SK-N-SH (cell line): ENCODE results near the gene DRD4. TPM values are rescaled to one million over a fixed set of nuclear protein-coding genes. Genes with fewer than 3 reads are reported as not detected.
"Not testable (repeated sequence)": the region's sequence is repeated elsewhere in the genome, so short reads cannot be mapped to it uniquely, and the experiment has no call there.

Experiments used
- CTCF ChIA-PET: fragments of 300-600, 350-600 bp; formaldehyde crosslinking; extraction: SDS; loops from one replicate; lab custom pipeline; 2021; lab: Yijun Ruan, JAX
- POLR2A ChIA-PET: fragments of 350-600 bp; sonication (Branson Sonifier 250); formaldehyde crosslinking; extraction: SDS; loops from one replicate; lab custom pipeline; 2020; ENCODE audit warnings: antibody characterized with exemption, inconsistent platforms; lab: Yijun Ruan, JAX
- DNase-seq: peaks from one replicate; pipeline ENCODE4 v3.0.0; 2012
- H2AFZ ChIP-seq: fragments of 200-600 bp; sonication (generic); 2 replicates; pipeline ENCODE4 v1.8.1; 2016; ENCODE audit warnings: antibody characterized with exemption, mild to moderate bottlenecking, low read depth
- H3F3A ChIP-seq: fragments of 200-600 bp; sonication (generic); replicated peaks from 2 replicates; pipeline ENCODE3; 2016; ENCODE audit warnings: antibody characterized with exemption, mild to moderate bottlenecking; ENCODE audit not compliant: insufficient read depth
- H3K27ac ChIP-seq, 2 experiments: fragments of 200-500 bp in 1 of 2; fragments of 200-600 bp in 1 of 2; sonication (Bioruptor generic) in 1 of 2; sonication (generic), shearing (Covaris generic) in 1 of 2; 2 replicates each; pipeline versions ENCODE4 v1.5.1 to v1.6.1; 2014 to 2016; ENCODE audit warnings: low read depth in 2 of 2, inconsistent platforms in 1 of 2, low read length in 1 of 2, mild to moderate bottlenecking in 1 of 2, mixed read lengths in 1 of 2
- H3K27me3 ChIP-seq: fragments of 200-600 bp; sonication (generic), shearing (Covaris generic); 2 replicates; pipeline ENCODE4 v1.6.1; 2016; ENCODE audit warnings: mixed run types; ENCODE audit not compliant: insufficient read depth
- H3K36me3 ChIP-seq, 2 experiments: fragments of 200-500 bp in 1 of 2; fragments of 200-600 bp in 1 of 2; sonication (Bioruptor generic) in 1 of 2; sonication (generic) in 1 of 2; replicated peaks in 1 of 2; 2 replicates each; pipeline versions ENCODE3 to v1.5.1; 2014 to 2016; ENCODE audit warnings: low read length in 1 of 2, mild to moderate bottlenecking in 1 of 2; ENCODE audit not compliant: insufficient read depth in 2 of 2, control insufficient read depth in 1 of 2
- H3K4me1 ChIP-seq, 2 experiments: fragments of 200-500 bp in 1 of 2; fragments of 200-600 bp in 1 of 2; sonication (Bioruptor generic) in 1 of 2; sonication (generic), shearing (Covaris generic) in 1 of 2; 2 replicates each; pipeline versions ENCODE4 v1.5.1 to v1.6.1; 2014 to 2016; ENCODE audit warnings: low read depth in 1 of 2, low read length in 1 of 2, mixed run types in 1 of 2; ENCODE audit not compliant: insufficient read depth in 2 of 2, control insufficient read depth in 1 of 2
- H3K4me2 ChIP-seq: fragments of 200-600 bp; sonication (generic), shearing (Covaris generic); 2 replicates; pipeline ENCODE4 v1.6.1; 2017; ENCODE audit warnings: mixed run types
- H3K4me3 ChIP-seq, 2 experiments: fragments of 200-500 bp in 1 of 2; fragments of 200-600 bp in 1 of 2; sonication (Bioruptor generic) in 1 of 2; sonication (generic), shearing (Covaris generic) in 1 of 2; 2 replicates each; pipeline versions ENCODE4 v1.5.1 to v1.8.1; 2014 to 2016; ENCODE audit warnings: low read depth in 2 of 2, inconsistent platforms in 1 of 2, low read length in 1 of 2, mild to moderate bottlenecking in 1 of 2, mixed read lengths in 1 of 2, moderate library complexity in 1 of 2
- H3K79me2 ChIP-seq: fragments of 200-600 bp; sonication (generic); 2 replicates; pipeline ENCODE4 v1.8.1; 2017; ENCODE audit warnings: mild to moderate bottlenecking; ENCODE audit not compliant: insufficient read depth
- H3K9ac ChIP-seq: fragments of 200-600 bp; sonication (generic); 2 replicates; pipeline ENCODE4 v1.6.1; 2017; ENCODE audit warnings: mixed run types
- H3K9me2 ChIP-seq: fragments of 200-600 bp; sonication (generic); 2 replicates; pipeline ENCODE4 v1.6.1; 2017; ENCODE audit warnings: mixed run types
- H3K9me3 ChIP-seq: fragments of 200-600 bp; sonication (generic); 2 replicates; pipeline ENCODE4 v1.6.1; 2017; ENCODE audit warnings: mixed run types, mild to moderate bottlenecking, moderate library complexity
- H4K20me1 ChIP-seq: fragments of 200-600 bp; sonication (generic); 2 replicates; pipeline ENCODE4 v1.6.1; 2017; ENCODE audit warnings: mild to moderate bottlenecking, mixed run types; ENCODE audit not compliant: insufficient read depth
- ELF1 ChIP-seq: IDR thresholded peaks from 2 replicates; pipeline ENCODE4 v1.4.0; 2012
- EP300 ChIP-seq, 2 experiments: IDR thresholded peaks; 2 replicates each; pipeline versions ENCODE4 v1.4.0 to v1.6.1; 2012; ENCODE audit warnings: borderline replicate concordance in 1 of 2, low read depth in 1 of 2, low read length in 1 of 2
- EZH2phosphoT487 ChIP-seq: fragments of 200-600 bp; sonication (generic); IDR thresholded peaks from 2 replicates; pipeline ENCODE4 v1.6.1; 2017; ENCODE audit warnings: low read depth, mixed run types, mild to moderate bottlenecking, antibody characterized with exemption, moderate library complexity, borderline replicate concordance
- FOSL2 ChIP-seq: IDR thresholded peaks from 2 replicates; pipeline ENCODE4 v1.4.0; 2012; ENCODE audit warnings: low read depth, mild to moderate bottlenecking, moderate library complexity, borderline replicate concordance
- MAX ChIP-seq: IDR thresholded peaks from 2 replicates; pipeline ENCODE4 v1.4.0; 2012; ENCODE audit warnings: low read depth
- MXI1 ChIP-seq: IDR thresholded peaks from 2 replicates; pipeline ENCODE4 v1.6.1; 2012; ENCODE audit warnings: mild to moderate bottlenecking, low read depth, low read length, improper control_type of control experiment
- POLR2AphosphoS5 ChIP-seq: IDR thresholded peaks from 2 replicates; pipeline ENCODE4 v1.6.1; 2012; ENCODE audit warnings: low read depth, low read length
- RAD21 ChIP-seq: IDR thresholded peaks from 2 replicates; pipeline ENCODE4 v1.6.1; 2012; ENCODE audit warnings: mild to moderate bottlenecking, low read length
- RFX5 ChIP-seq: IDR thresholded peaks from 2 replicates; pipeline ENCODE4 v1.6.1; 2012; ENCODE audit warnings: mild to moderate bottlenecking, improper control_type of control experiment, low read length
- RXRA ChIP-seq: IDR thresholded peaks from 2 replicates; pipeline ENCODE4 v1.4.0; 2012; ENCODE audit warnings: low read depth, mild to moderate bottlenecking, borderline replicate concordance
- SIN3A ChIP-seq: IDR thresholded peaks from 2 replicates; pipeline ENCODE4 v1.6.1; 2012; ENCODE audit warnings: low read depth, mild to moderate bottlenecking, low read length, moderate library complexity, borderline replicate concordance
- SMC3 ChIP-seq: IDR thresholded peaks from 2 replicates; pipeline ENCODE4 v1.6.1; 2012; ENCODE audit warnings: low read depth, low read length, improper control_type of control experiment
- TAF1 ChIP-seq: IDR thresholded peaks from 2 replicates; pipeline ENCODE4 v1.6.1; 2012; ENCODE audit warnings: low read depth, mild to moderate bottlenecking, low read length, moderate library complexity, borderline replicate concordance
- TCF12 ChIP-seq: IDR thresholded peaks from 2 replicates; pipeline ENCODE4 v1.4.0; 2012
- WGBS: methylation state at CpG from one replicate; pipeline ENCODE4 v1.1.6; 2017; ENCODE audit warnings: low lambda C conversion rate; 5-methylcytosine and 5-hydroxymethylcytosine counted together
- polyA plus RNA-seq, 3 experiments: library from polyadenylated mRNA; depleted of rRNA; stranded (reverse); fragments of >200 nt; gene quantifications; 2 replicates each; pipeline ENCODE4 v1.2.3, GENCODE V29; 2012
- TF ChIP-seq, protein P1 (sequence below): IDR thresholded peaks from 2 replicates; pipeline ENCODE4 v1.4.0; 2012; ENCODE audit warnings: low read depth, borderline replicate concordance

DRD4 gene
- polyA plus RNA-seq, 1 of the 3 experiments (the other 2 are of a cell fraction) = not detected

- no peak overlapping the region for H3K4me2 ChIP-seq
- ChIA-PET CTCF (interaction anchor here (1.4 to 2.0 kb wide), 2 partner anchors 81 to 91 kb away, joined by 6 read pairs; no protein-coding TSS in a partner anchor), POLR2A (no interaction called here)
- no peaks in the 10 kb centered on the region for H4K20me1 ChIP-seq
- no peak overlapping the region for H3K9ac ChIP-seq
- no peak for DNase-seq
- H3K27ac ChIP-seq = no peak overlapping the region
- H3K9me2 ChIP-seq = no peaks in the 10 kb centered on the region
- H3K27me3 ChIP-seq = no peaks in the 10 kb centered on the region
- no peak overlapping the region for H2AFZ ChIP-seq
- no peak for TF ChIP-seq MXI1
- TF ChIP-seq ELF1 = no peak
- no peak for TF ChIP-seq RXRA
- no peak for TF ChIP-seq MAX
- no peak for TF ChIP-seq EZH2phosphoT487
- no peak for TF ChIP-seq SMC3
- TF ChIP-seq TCF12 = no peak
- TF ChIP-seq FOSL2 = no peak
- TF ChIP-seq, protein P1, sequence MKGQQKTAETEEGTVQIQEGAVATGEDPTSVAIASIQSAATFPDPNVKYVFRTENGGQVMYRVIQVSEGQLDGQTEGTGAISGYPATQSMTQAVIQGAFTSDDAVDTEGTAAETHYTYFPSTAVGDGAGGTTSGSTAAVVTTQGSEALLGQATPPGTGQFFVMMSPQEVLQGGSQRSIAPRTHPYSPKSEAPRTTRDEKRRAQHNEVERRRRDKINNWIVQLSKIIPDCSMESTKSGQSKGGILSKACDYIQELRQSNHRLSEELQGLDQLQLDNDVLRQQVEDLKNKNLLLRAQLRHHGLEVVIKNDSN = no peak
- TF ChIP-seq SIN3A = no peak
- no peak for TF ChIP-seq POLR2AphosphoS5
- TF ChIP-seq TAF1 = no peak
- no peak for TF ChIP-seq RAD21
- no peak for TF ChIP-seq RFX5
- TF ChIP-seq EP300 (IDR thresholded peaks at IDR 0.05; ENCODE audit: borderline replicate concordance in 1 of 2, low read depth in 1 of 2, low read length in 1 of 2) = no peak
- H3K79me2 ChIP-seq = no peaks in the 10 kb centered on the region
- 92% methylated on average over 14 of the region's 14 CpGs for WGBS
- no peak overlapping the region for H3K4me3 ChIP-seq
- H3F3A ChIP-seq = peaks cover 14% of the 10 kb centered on the region
- H3K4me1 ChIP-seq = no peaks in the 10 kb centered on the region
- no peaks in the 10 kb centered on the region for H3K9me3 ChIP-seq
- H3K36me3 ChIP-seq = peaks cover 5 to 7% of the 10 kb centered on the region in 2 experiments
Measured at GRCh38 chr11:646214-646613, 9.1 kb downstream of the DRD4 start.

DNA sequence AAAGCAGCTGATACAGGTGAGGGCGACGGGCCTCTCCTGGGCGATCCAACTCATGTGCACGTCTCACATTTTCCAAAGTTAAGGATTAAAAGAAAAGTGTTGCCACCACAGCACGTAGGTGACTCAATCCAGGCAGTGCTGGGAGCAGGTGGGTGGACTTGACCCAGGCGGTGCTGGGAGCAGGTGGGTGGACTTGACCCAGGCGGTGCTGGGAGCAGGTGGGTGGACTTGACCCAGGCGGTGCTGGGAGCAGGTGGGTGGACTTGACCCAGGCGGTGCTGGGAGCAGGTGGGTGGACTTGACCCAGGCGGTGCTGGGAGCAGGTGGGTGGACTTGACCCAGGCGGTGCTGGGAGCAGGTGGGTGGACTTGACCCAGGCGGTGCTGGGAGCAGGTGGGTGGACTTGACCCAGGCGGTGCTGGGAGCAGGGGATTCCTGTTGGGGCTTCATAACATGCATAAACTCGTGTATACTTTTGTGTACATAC, 10.6 kb downstream of the DRD4 start:
- H3K27ac ChIP-seq, DNase-seq, H3K4me3 ChIP-seq, H3K79me2 ChIP-seq, H3K4me1 ChIP-seq, H3K9ac ChIP-seq, H2AFZ ChIP-seq, H4K20me1 ChIP-seq, POLR2A ChIA-PET, H3K4me2 ChIP-seq, H3K9me3 ChIP-seq, H3K36me3 ChIP-seq, H3K27me3 ChIP-seq, H3K9me2 ChIP-seq: not testable (repeated sequence)
- CTCF ChIA-PET = interaction anchor here (2.0 kb wide), 1 partner anchor 93 kb away, joined by 6 read pairs; no protein-coding TSS in a partner anchor
- peaks cover 14% of the 10 kb centered on the region for H3F3A ChIP-seq
- WGBS = 78% methylated on average over 9 of the region's 14 CpGs
